CD8-positive, alpha-beta memory T cell (primary cell): ENCODE results near the gene DNAH9. TPM values are rescaled to one million over a fixed set of nuclear protein-coding genes. Genes with fewer than 3 reads are reported as not detected.
"Not testable (repeated sequence)": the region's sequence is repeated elsewhere in the genome, so short reads cannot be mapped to it uniquely, and the experiment has no call there.

Source experiments
- CTCF ChIA-PET: fragments of 350-600 bp; sonication (Branson Sonifier 250); formaldehyde crosslinking; loops from one replicate; lab custom pipeline; 2021; ENCODE audit warnings: antibody characterized with exemption; lab: Charles Lee
- POLR2A ChIA-PET: fragments of 350-600 bp; sonication (Branson Sonifier 250); formaldehyde crosslinking; loops from one replicate; lab custom pipeline; 2021; ENCODE audit warnings: antibody characterized with exemption; lab: Charles Lee
- DNase-seq, 5 donors: peaks; one replicate each; pipeline versions ENCODE4 v3.0.0 to v3.0.0-alpha.2; 2020 to 2022; ENCODE audit warnings: mixed read lengths in 1 of 5
- H3K27ac ChIP-seq: one replicate; pipeline ENCODE4 v1.7.0; 2013; ENCODE audit warnings: low read depth, mild to moderate bottlenecking, low read length, moderate library complexity
- H3K27me3 ChIP-seq: 2 replicates; pipeline ENCODE4 v1.7.0; 2013; ENCODE audit warnings: low read length, mild to moderate bottlenecking; ENCODE audit not compliant: insufficient read depth, poor library complexity, severe bottlenecking
- H3K36me3 ChIP-seq: 2 replicates; pipeline ENCODE4 v1.7.0; 2013; ENCODE audit warnings: mild to moderate bottlenecking, low read length, moderate library complexity; ENCODE audit not compliant: insufficient read depth
- H3K4me1 ChIP-seq: 2 replicates; pipeline ENCODE4 v1.7.0; 2013; ENCODE audit warnings: mild to moderate bottlenecking, low read length, moderate library complexity; ENCODE audit not compliant: insufficient read depth
- H3K4me3 ChIP-seq: 2 replicates; pipeline ENCODE4 v1.7.0; 2013; ENCODE audit warnings: mild to moderate bottlenecking, low read length
- H3K9me3 ChIP-seq: 2 replicates; pipeline ENCODE4 v1.7.0; 2013; ENCODE audit warnings: mild to moderate bottlenecking, low read length
- H3K27ac Mint-ChIP-seq, 8 donors: one replicate each; pipeline ENCODE4 v1.8.0; 2020 to 2021; ENCODE audit warnings: mixed read lengths in 8 of 8, mild to moderate bottlenecking in 6 of 8, inconsistent platforms in 3 of 8, moderate library complexity in 3 of 8
- H3K27me3 Mint-ChIP-seq, 2 donors: one replicate each; pipeline ENCODE4 v1.8.0; 2020 to 2021; ENCODE audit warnings: mixed read lengths in 2 of 2, mild to moderate bottlenecking in 1 of 2, moderate library complexity in 1 of 2
- H3K36me3 Mint-ChIP-seq, 3 donors: one replicate each; pipeline ENCODE4 v1.8.0; 2020 to 2021; ENCODE audit warnings: mixed read lengths in 3 of 3, inconsistent platforms in 1 of 3, mild to moderate bottlenecking in 1 of 3
- H3K4me1 Mint-ChIP-seq, 3 donors: one replicate each; pipeline ENCODE4 v1.8.0; 2020 to 2021; ENCODE audit warnings: mixed read lengths in 3 of 3, inconsistent platforms in 1 of 3, mild to moderate bottlenecking in 1 of 3
- H3K4me3 Mint-ChIP-seq, 7 donors: one replicate each; pipeline ENCODE4 v1.8.0; 2020 to 2021; ENCODE audit warnings: mixed read lengths in 7 of 7, mild to moderate bottlenecking in 6 of 7, moderate library complexity in 4 of 7, inconsistent platforms in 2 of 7
- H3K9me3 Mint-ChIP-seq, 5 donors: one replicate each; pipeline ENCODE4 v1.8.0; 2020 to 2022; ENCODE audit warnings: mixed read lengths in 5 of 5, mild to moderate bottlenecking in 3 of 5, moderate library complexity in 2 of 5, inconsistent platforms in 1 of 5
- polyA plus RNA-seq: library from polyadenylated mRNA; unstranded; fragments of 300-500 nt; fragmentation: Illumina TruSeq; gene quantifications from one replicate; pipeline ENCODE4 v1.2.3, GENCODE V29; 2021
- total RNA-seq, 2 experiments: library from RNA; stranded (reverse); gene quantifications; one replicate each; pipeline ENCODE4 v1.2.3, GENCODE V29; 2021

DNAH9 gene
- total and polyA plus RNA-seq, 3 experiments from 2014 or later: not detected

- POLR2A ChIA-PET: no interaction called here
- CTCF ChIA-PET: no interaction called here
- Mint-ChIP-seq H3K27me3 (no peaks in the 10 kb centered on the region), H3K4me1 (no peaks in the 10 kb centered on the region), H3K4me3 (no peak overlapping the region), H3K27ac (no peak overlapping the region), H3K9me3 (peaks cover 29 to 58% (median 40%) of the 10 kb centered on the region in 5 donors), H3K36me3 (peaks cover 14 to 79% (median 26%) of the 10 kb centered on the region in 3 donors)
- no peak overlapping the region for H3K27ac ChIP-seq
- no peaks in the 10 kb centered on the region for H3K4me1 ChIP-seq
- DNase-seq: no peak
- H3K9me3 ChIP-seq: peaks cover 15% of the 10 kb centered on the region
- H3K27me3 ChIP-seq: no peaks in the 10 kb centered on the region
- no peaks in the 10 kb centered on the region for H3K36me3 ChIP-seq
- no peak overlapping the region for H3K4me3 ChIP-seq
Measured at GRCh38 chr17:11969565-11969964, 371.3 kb downstream of the DNAH9 start.

GRCh38 chr17:11972741-11973140 is 374.5 kb downstream of the DNAH9 start:
- DNase-seq, H3K27me3 ChIP-seq, H3K27ac ChIP-seq, H3K4me3 Mint-ChIP-seq, CTCF ChIA-PET, H3K4me1 ChIP-seq, H3K27me3 Mint-ChIP-seq, H3K9me3 ChIP-seq, H3K4me3 ChIP-seq, POLR2A ChIA-PET, H3K27ac Mint-ChIP-seq, H3K4me1 Mint-ChIP-seq: not testable (repeated sequence)
- peaks cover 10% of the 10 kb centered on the region for H3K36me3 ChIP-seq
- Mint-ChIP-seq H3K36me3 (peaks cover 21 to 69% (median 24%) of the 10 kb centered on the region in 3 donors), H3K9me3 (peaks cover 3 to 29% (median 18%) of the 10 kb centered on the region in 5 donors)

GRCh38 chr17:11979795-11980194 is 381.5 kb downstream of the DNAH9 start:
- DNase-seq: no peak
- ChIA-PET CTCF (no interaction called here), POLR2A (no interaction called here)
- no peak overlapping the region for H3K27ac Mint-ChIP-seq
- no peak overlapping the region for H3K4me3 Mint-ChIP-seq
- H3K27me3 Mint-ChIP-seq: no peaks in the 10 kb centered on the region
- no peaks in the 10 kb centered on the region for H3K9me3 Mint-ChIP-seq
- Histone ChIP-seq H3K36me3 (peaks cover 32% of the 10 kb centered on the region), H3K4me1 (no peaks in the 10 kb centered on the region), H3K4me3 (no peak overlapping the region), H3K9me3 (no peaks in the 10 kb centered on the region), H3K27me3 (no peaks in the 10 kb centered on the region), H3K27ac (no peak overlapping the region)
- H3K4me1 Mint-ChIP-seq: peaks cover 4 to 8% (median 5%) of the 10 kb centered on the region in 3 donors
- peaks cover 53 to 71% (median 55%) of the 10 kb centered on the region in 3 donors for H3K36me3 Mint-ChIP-seq

GRCh38 chr17:11980813-11981212 is 382.5 kb downstream of the DNAH9 start:
- Histone ChIP-seq H3K27ac (no peak overlapping the region), H3K36me3 (peaks cover 32% of the 10 kb centered on the region), H3K9me3 (no peaks in the 10 kb centered on the region), H3K4me3 (no peak overlapping the region), H3K4me1 (no peaks in the 10 kb centered on the region), H3K27me3 (no peaks in the 10 kb centered on the region)
- ChIA-PET POLR2A (interaction anchor here (0.5 kb wide), 1 partner anchor 16 kb away, joined by 4 read pairs; no protein-coding TSS in a partner anchor), CTCF (no interaction called here)
- Mint-ChIP-seq H3K27ac (peak overlapping the region in 1 of 8 donors; percentile 29), H3K36me3 (peaks cover 49 to 76% (median 51%) of the 10 kb centered on the region in 3 donors), H3K4me1 (peaks cover 0 to 8% (median 2%) of the 10 kb centered on the region in 3 donors), H3K9me3 (no peaks in the 10 kb centered on the region), H3K27me3 (no peaks in the 10 kb centered on the region), H3K4me3 (no peak overlapping the region)
- no peak for DNase-seq

GRCh38 chr17:11981862-11982261 is 383.6 kb downstream of the DNAH9 start:
- H3K4me3 ChIP-seq: no peak overlapping the region
- no peaks in the 10 kb centered on the region for H3K9me3 Mint-ChIP-seq
- H3K4me1 Mint-ChIP-seq: peaks cover 2 to 12% (median 3%) of the 10 kb centered on the region in 3 donors
- CTCF ChIA-PET: no interaction called here
- H3K4me3 Mint-ChIP-seq: no peak overlapping the region
- no peaks in the 10 kb centered on the region for H3K27me3 Mint-ChIP-seq
- H3K36me3 Mint-ChIP-seq: peaks cover 45 to 82% (median 49%) of the 10 kb centered on the region in 3 donors
- H3K36me3 ChIP-seq: peaks cover 31% of the 10 kb centered on the region
- peak overlapping the region in 3 of 8 donors; percentile 26 to 68 (median 64) for H3K27ac Mint-ChIP-seq
- POLR2A ChIA-PET: no interaction called here
- no peak overlapping the region for H3K27ac ChIP-seq
- H3K9me3 ChIP-seq: no peaks in the 10 kb centered on the region
- H3K4me1 ChIP-seq: no peaks in the 10 kb centered on the region
- DNase-seq: no peak
- H3K27me3 ChIP-seq: no peaks in the 10 kb centered on the region

GRCh38 chr17:11986179-11986941 is 388.1 kb downstream of the DNAH9 start:
- H3K9me3 Mint-ChIP-seq: no peaks in the 10 kb centered on the region
- H3K27me3 ChIP-seq: no peaks in the 10 kb centered on the region
- H3K4me3 Mint-ChIP-seq: no peak overlapping the region
- no peak overlapping the region for H3K4me3 ChIP-seq
- peaks cover 29% of the 10 kb centered on the region for H3K36me3 ChIP-seq
- no peaks in the 10 kb centered on the region for H3K9me3 ChIP-seq
- DNase-seq: no peak
- H3K27ac Mint-ChIP-seq: peak overlapping the region in 1 of 8 donors; percentile 32
- no peaks in the 10 kb centered on the region for H3K4me1 ChIP-seq
- no peaks in the 10 kb centered on the region for H3K27me3 Mint-ChIP-seq
- POLR2A ChIA-PET: interaction anchor here (0.6 kb wide), 1 partner anchor 11 kb away, joined by 3 read pairs; the partner anchor contains the start of gene ZNF18
- peaks cover 26 to 33% (median 31%) of the 10 kb centered on the region in 3 donors for H3K4me1 Mint-ChIP-seq
- H3K27ac ChIP-seq: no peak overlapping the region
- H3K36me3 Mint-ChIP-seq: peaks cover 36 to 90% (median 47%) of the 10 kb centered on the region in 3 donors
- CTCF ChIA-PET: interaction anchor here (1.3 kb wide), 1 partner anchor 11 kb away, joined by 4 read pairs; the partner anchor contains the start of gene ZNF18

- peaks cover 28% of the 10 kb centered on the region for H3K36me3 ChIP-seq
- H3K27me3 ChIP-seq: no peaks in the 10 kb centered on the region
- H3K4me1 ChIP-seq: no peaks in the 10 kb centered on the region
- Mint-ChIP-seq H3K27me3 (no peaks in the 10 kb centered on the region), H3K36me3 (peaks cover 34 to 87% (median 47%) of the 10 kb centered on the region in 3 donors), H3K4me1 (peaks cover 26 to 36% (median 34%) of the 10 kb centered on the region in 3 donors), H3K4me3 (no peak overlapping the region), H3K27ac (no peak overlapping the region), H3K9me3 (no peaks in the 10 kb centered on the region)
- no peak for DNase-seq
- H3K4me3 ChIP-seq: no peak overlapping the region
- POLR2A ChIA-PET: no interaction called here
- H3K9me3 ChIP-seq: no peaks in the 10 kb centered on the region
- CTCF ChIA-PET: interaction anchor here (1.3 kb wide), 1 partner anchor 10 kb away, joined by 4 read pairs; the partner anchor contains the start of gene ZNF18
- H3K27ac ChIP-seq: no peak overlapping the region
Measured at GRCh38 chr17:11986942-11987329, 388.7 kb downstream of the DNAH9 start.

GRCh38 chr17:11990363-11990983 is 392.2 kb downstream of the DNAH9 start:
- Mint-ChIP-seq H3K27me3 (no peaks in the 10 kb centered on the region), H3K4me1 (peaks cover 34 to 62% (median 55%) of the 10 kb centered on the region in 3 donors), H3K27ac (peak overlapping the region in 3 of 8 donors; percentile 7 to 73 (median 57)), H3K9me3 (no peaks in the 10 kb centered on the region), H3K4me3 (no peak overlapping the region), H3K36me3 (peaks cover 15 to 75% (median 29%) of the 10 kb centered on the region in 3 donors)
- no peak for DNase-seq
- ChIA-PET CTCF (no interaction called here), POLR2A (no interaction called here)
- Histone ChIP-seq H3K27ac (no peak overlapping the region), H3K4me3 (no peak overlapping the region), H3K27me3 (no peaks in the 10 kb centered on the region), H3K36me3 (peaks cover 14% of the 10 kb centered on the region), H3K9me3 (no peaks in the 10 kb centered on the region), H3K4me1 (no peaks in the 10 kb centered on the region)
